SK-N-MC (cell line): ENCODE data around the gene A1CF.
"Not testable (repeated sequence)": the region's sequence is repeated elsewhere in the genome, so short reads cannot be mapped to it uniquely, and the experiment has no call there.

Source experiments
- DNase-seq: peaks from one replicate; pipeline ENCODE4 v3.0.0-alpha.2; 2011; ENCODE audit warnings: low read depth, low spot score
- H3K27ac ChIP-seq: fragments of 200-600 bp; sonication (generic); 2 replicates; pipeline ENCODE4 v1.5.1; 2016; ENCODE audit warnings: mixed run types
- H3K36me3 ChIP-seq: fragments of 200-600 bp; sonication (generic); 2 replicates; pipeline ENCODE4 v1.6.1; 2017; ENCODE audit warnings: antibody characterized with exemption, low read length, mixed read lengths; ENCODE audit not compliant: insufficient read depth
- H3K4me3 ChIP-seq: fragments of 200-600 bp; sonication (generic); 2 replicates; pipeline ENCODE4 v1.5.1; 2016
- H3K9ac ChIP-seq: fragments of 200-600 bp; sonication (generic); 2 replicates; pipeline ENCODE4 v1.8.0; 2017; ENCODE audit warnings: mixed run types, mixed read lengths; ENCODE audit not compliant: insufficient read length
- H3K9me3 ChIP-seq: fragments of 200-600 bp; sonication (generic); 2 replicates; pipeline ENCODE4 v1.6.1; 2017; ENCODE audit warnings: low read depth, mild to moderate bottlenecking, antibody characterized with exemption, low read length, moderate library complexity, mixed read lengths
- EZH2 ChIP-seq: fragments of 200-600 bp; sonication (generic); IDR thresholded peaks from one replicate; pipeline ENCODE4 v1.6.1; 2017; ENCODE audit warnings: antibody characterized with exemption
- FOXP2 ChIP-seq: optimal IDR thresholded peaks from 2 replicates; pipeline ENCODE3; 2011; ENCODE audit warnings: mild to moderate bottlenecking, moderate library complexity; ENCODE audit not compliant: insufficient read depth; ENCODE audit errors: extremely low read length, control extremely low read depth
- POLR2AphosphoS5 ChIP-seq: IDR thresholded peaks from 2 replicates; pipeline ENCODE4 v1.6.1; 2012; ENCODE audit warnings: mild to moderate bottlenecking, low read depth, low read length, borderline replicate concordance

A1CF gene

GRCh38 chr10:50788951-50789945, 96.2 kb downstream of the A1CF start:
- H3K27ac ChIP-seq, result no peak overlapping the region
- no peak overlapping the region for H3K4me3 ChIP-seq
- H3K9ac ChIP-seq, result no peak overlapping the region
- H3K9me3 ChIP-seq, result no peaks in the 10 kb centered on the region
- no peak for DNase-seq
- TF ChIP-seq FOXP2 (no peak), EZH2 (no peak), POLR2AphosphoS5 (no peak)
- no peaks in the 10 kb centered on the region for H3K36me3 ChIP-seq

- not testable (repeated sequence) for H3K27ac ChIP-seq, H3K36me3 ChIP-seq, H3K4me3 ChIP-seq, H3K9ac ChIP-seq, DNase-seq, H3K9me3 ChIP-seq
Observed at GRCh38 chr10:50787962-50788361, 97.5 kb downstream of the A1CF start.

DNA sequence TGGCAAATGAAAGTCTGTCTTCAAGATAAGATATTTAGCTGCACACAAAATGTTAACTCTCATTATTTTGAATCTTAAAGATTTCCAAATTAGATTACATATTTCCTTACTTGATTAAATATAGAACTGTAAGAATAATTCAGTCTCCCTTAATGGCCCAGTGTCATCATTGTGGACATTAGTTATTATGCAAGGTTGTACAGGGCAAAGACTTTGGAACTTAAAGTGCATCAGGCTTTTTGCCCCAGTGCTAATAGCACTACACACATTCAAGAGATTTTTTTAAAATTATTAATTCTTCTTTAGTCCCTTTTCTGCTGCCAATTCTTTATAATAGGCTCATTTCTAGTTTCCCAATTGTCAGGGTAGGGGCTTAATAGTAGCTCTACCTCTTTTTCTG, 103.4 kb downstream of the A1CF start:
- H3K27ac ChIP-seq, H3K9me3 ChIP-seq, H3K4me3 ChIP-seq, H3K9ac ChIP-seq, DNase-seq, H3K36me3 ChIP-seq: not testable (repeated sequence)

DNA sequence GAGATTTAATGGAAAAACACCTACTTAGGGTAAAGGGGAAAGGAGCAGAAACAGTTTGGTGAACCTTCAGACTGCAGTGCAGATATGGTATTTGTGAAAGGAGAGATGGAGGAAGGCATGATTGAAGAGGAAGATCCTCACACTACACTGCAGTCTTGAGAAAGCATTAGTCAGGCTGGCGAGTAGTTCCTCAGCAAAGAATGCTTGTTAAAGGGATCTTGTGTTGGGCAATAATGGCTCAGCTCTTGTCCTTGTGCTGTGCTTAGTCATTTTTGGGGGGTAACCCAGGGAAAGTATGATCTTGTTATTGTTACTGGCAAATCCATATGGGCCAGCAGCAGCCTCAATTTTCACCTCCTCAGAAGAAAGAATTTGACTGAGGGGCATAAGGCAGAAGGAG, 105.4 kb downstream of the A1CF start:
- not testable (repeated sequence) for H3K4me3 ChIP-seq, H3K9me3 ChIP-seq, H3K27ac ChIP-seq, H3K9ac ChIP-seq, DNase-seq, H3K36me3 ChIP-seq

GRCh38 chr10:50774868-50775267, 110.6 kb downstream of the A1CF start:
- not testable (repeated sequence) for H3K9me3 ChIP-seq, H3K9ac ChIP-seq, H3K36me3 ChIP-seq, H3K27ac ChIP-seq, H3K4me3 ChIP-seq, DNase-seq

- not testable (repeated sequence) for H3K27ac ChIP-seq, DNase-seq, H3K9ac ChIP-seq, H3K9me3 ChIP-seq, H3K36me3 ChIP-seq, H3K4me3 ChIP-seq
Observed at GRCh38 chr10:50772042-50772441, 113.4 kb downstream of the A1CF start.

GRCh38 chr10:50766774-50767513, 118.5 kb downstream of the A1CF start:
- H3K36me3 ChIP-seq, H3K9me3 ChIP-seq, H3K9ac ChIP-seq, DNase-seq, H3K4me3 ChIP-seq, H3K27ac ChIP-seq: not testable (repeated sequence)
